ENCODE results near the gene TDRKH. TPM values are rescaled to one million over a fixed set of nuclear protein-coding genes. Genes with fewer than 3 reads are reported as not detected.

Gene TDRKH
- total RNA-seq, 4 donors from 2014 or later = 4.0 to 8.7 (median 6.1) TPM

GRCh38 chr1:151825204-151825603 is 34.9 kb upstream of the TDRKH start:
- intact Hi-C loops (cut with DNase I) = no loop called here
- no peaks in the 10 kb centered on the region for H3K9me3 ChIP-seq
- DNase-seq (ENCODE audit: extremely low spot score) = no peak
- H3K27me3 ChIP-seq = peaks cover 0 to 20% (median 0%) of the 10 kb centered on the region in 4 donors
- H3K4me3 ChIP-seq = no peak overlapping the region
- no peaks in the 10 kb centered on the region for H3K36me3 ChIP-seq
- peaks cover 11 to 16% (median 14%) of the 10 kb centered on the region in 4 donors for H3K4me1 ChIP-seq
- TF ChIP-seq POLR2A (IDR thresholded peaks at IDR 0.05; ENCODE audit: low read depth) (no peak), CTCF (IDR thresholded peaks at IDR 0.05) (no peak), EP300 (IDR thresholded peaks at IDR 0.05) (no peak), POLR2AphosphoS5 (IDR thresholded peaks at IDR 0.05) (no peak)
- H3K27ac ChIP-seq (replicated peaks in 1 of 4) = no peak overlapping the region
- 69% methylated on average over 5 of the region's 9 CpGs for WGBS

DNA sequence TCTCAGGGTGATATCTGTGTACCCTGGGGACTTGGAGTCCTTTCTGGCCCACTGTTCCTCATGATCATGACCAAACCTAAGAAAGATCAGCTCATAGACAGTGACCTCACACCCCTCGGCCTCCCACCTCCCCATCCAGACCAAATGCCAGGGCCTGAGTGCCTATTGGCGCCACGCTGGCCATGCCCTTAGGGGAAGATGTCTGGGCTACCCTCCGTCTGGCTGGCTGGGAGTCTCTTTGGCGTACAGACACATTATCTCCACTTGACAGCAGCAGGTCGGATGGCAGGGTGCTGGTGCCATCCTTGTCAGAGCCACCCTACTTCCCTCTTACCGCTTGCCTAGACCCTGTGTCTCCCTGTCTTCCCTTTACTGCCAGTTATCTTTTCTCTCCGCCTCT is 32.9 kb upstream of the TDRKH start:
- Histone ChIP-seq H3K27ac (replicated peaks in 1 of 4) (no peak overlapping the region), H3K4me1 (peaks cover under 1 to 3% (median 2%) of the 10 kb centered on the region in 4 donors), H3K9me3 (no peaks in the 10 kb centered on the region), H3K27me3 (peaks cover 0 to 18% (median 0%) of the 10 kb centered on the region in 4 donors), H3K4me3 (no peak overlapping the region), H3K36me3 (no peaks in the 10 kb centered on the region)
- no peak for TF ChIP-seq POLR2A (IDR thresholded peaks at IDR 0.05; ENCODE audit: low read depth)
- no peak for TF ChIP-seq POLR2AphosphoS5 (IDR thresholded peaks at IDR 0.05)
- TF ChIP-seq CTCF (IDR thresholded peaks at IDR 0.05) = no peak
- TF ChIP-seq EP300 (IDR thresholded peaks at IDR 0.05) = no peak
- no peak for DNase-seq (ENCODE audit: extremely low spot score)
- intact Hi-C loops (cut with DNase I) = no loop called here
- 77% methylated on average over 8 of the region's 8 CpGs for WGBS

- intact Hi-C loops (cut with DNase I) = no loop called here
- H3K36me3 ChIP-seq = no peaks in the 10 kb centered on the region
- TF ChIP-seq CTCF (IDR thresholded peaks at IDR 0.05) (no peak), POLR2AphosphoS5 (IDR thresholded peaks at IDR 0.05) (no peak), EP300 (IDR thresholded peaks at IDR 0.05) (no peak), POLR2A (IDR thresholded peaks at IDR 0.05; ENCODE audit: low read depth) (no peak)
- H3K4me3 ChIP-seq = no peak overlapping the region
- no peak for DNase-seq (ENCODE audit: extremely low spot score)
- peaks cover 0 to 24% (median 0%) of the 10 kb centered on the region in 4 donors for H3K27me3 ChIP-seq
- H3K4me1 ChIP-seq = peaks cover 0 to 3% (median 0%) of the 10 kb centered on the region in 4 donors
- H3K9me3 ChIP-seq = no peaks in the 10 kb centered on the region
- 45% methylated on average over 7 of the region's 7 CpGs for WGBS
- no peak overlapping the region for H3K27ac ChIP-seq (replicated peaks in 1 of 4)
Measured at GRCh38 chr1:151822404-151822803, 32.1 kb upstream of the TDRKH start.

GRCh38 chr1:151820940-151821339 is 30.6 kb upstream of the TDRKH start:
- peaks cover 0 to 13% (median 0%) of the 10 kb centered on the region in 4 donors for H3K36me3 ChIP-seq
- no peak overlapping the region for H3K4me3 ChIP-seq
- DNase-seq (ENCODE audit: extremely low spot score) = no peak
- peaks cover 0 to 21% (median 0%) of the 10 kb centered on the region in 4 donors for H3K27me3 ChIP-seq
- H3K9me3 ChIP-seq = no peaks in the 10 kb centered on the region
- no peak overlapping the region for H3K27ac ChIP-seq (replicated peaks in 1 of 4)
- H3K4me1 ChIP-seq = peaks cover 0 to 3% (median 0%) of the 10 kb centered on the region in 4 donors
- TF ChIP-seq POLR2A (IDR thresholded peaks at IDR 0.05; ENCODE audit: low read depth) (no peak), CTCF (IDR thresholded peaks at IDR 0.05) (no peak), POLR2AphosphoS5 (IDR thresholded peaks at IDR 0.05) (no peak), EP300 (IDR thresholded peaks at IDR 0.05) (no peak)
- 57% methylated on average over 2 of the region's 2 CpGs for WGBS
- intact Hi-C loops (cut with DNase I) = no loop called here

All from esophagus muscularis mucosa (tissue), 4 donors.